DND-41 (cell line): ENCODE results near the gene OSBPL1A.

Source experiments
- ATAC-seq: fragments of 200-7000 bp; cut with Tn5 transposase; 3 replicates; pipeline ENCODE4 v1.9.1; 2021; ENCODE audit warnings: low read depth; ENCODE audit not compliant: insufficient read depth
- DNase-seq: peaks from one replicate; pipeline ENCODE4 v3.0.0-alpha.2; 2020
- H2AFZ ChIP-seq: 2 replicates; pipeline ENCODE4 v1.6.0; 2012; ENCODE audit warnings: low read depth, low read length
- H3K27ac ChIP-seq: 2 replicates; pipeline ENCODE4 v1.5.1; 2012; ENCODE audit warnings: low read length, inconsistent platforms
- H3K27me3 ChIP-seq: fragments of 200-600 bp; sonication (generic); 2 replicates; pipeline ENCODE4 v1.6.0; 2012; ENCODE audit warnings: low read length, mild to moderate bottlenecking, inconsistent platforms; ENCODE audit not compliant: insufficient read depth, poor library complexity
- H3K36me3 ChIP-seq: 2 replicates; pipeline ENCODE4 v1.5.1; 2012; ENCODE audit warnings: low read length, inconsistent platforms; ENCODE audit not compliant: insufficient read depth
- H3K4me1 ChIP-seq: 2 replicates; pipeline ENCODE4 v1.5.1; 2012; ENCODE audit warnings: mild to moderate bottlenecking, low read length; ENCODE audit not compliant: insufficient read depth
- H3K4me2 ChIP-seq: 2 replicates; pipeline ENCODE4 v1.6.0; 2012; ENCODE audit warnings: mild to moderate bottlenecking, moderate library complexity, low read length, inconsistent platforms; ENCODE audit not compliant: insufficient read depth
- H3K4me3 ChIP-seq, 2 experiments: fragments of 200-600 bp in 1 of 2; shearing (Covaris generic) in 1 of 2; 2 replicates each; pipeline ENCODE4 v1.5.1; 2012 to 2016; ENCODE audit warnings: inconsistent platforms in 2 of 2, low read length in 2 of 2, mild to moderate bottlenecking in 2 of 2, low read depth in 1 of 2, moderate library complexity in 1 of 2
- H3K79me2 ChIP-seq: 2 replicates; pipeline ENCODE4 v1.6.0; 2012; ENCODE audit warnings: low read length, inconsistent platforms; ENCODE audit not compliant: insufficient read depth
- H3K9ac ChIP-seq: 2 replicates; pipeline ENCODE4 v1.6.0; 2012; ENCODE audit warnings: low read depth, mild to moderate bottlenecking, inconsistent platforms, low read length, moderate library complexity
- H3K9me3 ChIP-seq: 2 replicates; pipeline ENCODE4 v1.5.1; 2012; ENCODE audit warnings: low read length, moderate library complexity, mild to moderate bottlenecking, inconsistent platforms; ENCODE audit not compliant: insufficient read depth, severe bottlenecking
- H4K20me1 ChIP-seq: 2 replicates; pipeline ENCODE4 v1.6.0; 2012; ENCODE audit warnings: low read length; ENCODE audit not compliant: insufficient read depth
- CTCF ChIP-seq: IDR thresholded peaks from 2 replicates; pipeline ENCODE4 v1.5.1; 2012; ENCODE audit warnings: borderline replicate concordance, low read length, moderate library complexity, mild to moderate bottlenecking; ENCODE audit not compliant: poor library complexity, severe bottlenecking; ENCODE audit errors: extremely low read depth
- EZH2 ChIP-seq: IDR thresholded peaks from 3 replicates; pipeline ENCODE4 v1.6.1; 2012; ENCODE audit warnings: borderline replicate concordance, low read depth, mild to moderate bottlenecking, moderate library complexity, low read length, inconsistent platforms; ENCODE audit not compliant: severe bottlenecking

The OSBPL1A gene

GRCh38 chr18:24176727-24177416 is 220.8 kb downstream of the OSBPL1A start:
- TF ChIP-seq CTCF (peak; percentile 73), EZH2 (no peak)
- no peak overlapping the region for H2AFZ ChIP-seq
- no peaks in the 10 kb centered on the region; the same call in 1 of the 2 replicates for H4K20me1 ChIP-seq
- H3K27ac ChIP-seq = no peak overlapping the region
- H3K4me1 ChIP-seq = no peaks in the 10 kb centered on the region
- DNase-seq (peak; percentile 57), ATAC-seq (peak; percentile 77)
- no peak overlapping the region for H3K9ac ChIP-seq
- H3K36me3 ChIP-seq = no peaks in the 10 kb centered on the region
- H3K27me3 ChIP-seq = no peaks in the 10 kb centered on the region
- no peak overlapping the region for H3K4me2 ChIP-seq
- H3K4me3 ChIP-seq = no peak overlapping the region
- H3K79me2 ChIP-seq = no peaks in the 10 kb centered on the region
- no peaks in the 10 kb centered on the region for H3K9me3 ChIP-seq

GRCh38 chr18:24173997-24174396 is 223.6 kb downstream of the OSBPL1A start:
- Histone ChIP-seq H3K27ac (no peak overlapping the region), H3K36me3 (no peaks in the 10 kb centered on the region), H3K4me1 (no peaks in the 10 kb centered on the region), H3K9me3 (no peaks in the 10 kb centered on the region), H3K79me2 (no peaks in the 10 kb centered on the region), H3K27me3 (peaks cover 2% of the 10 kb centered on the region), H3K4me3 (no peak overlapping the region), H2AFZ (no peak overlapping the region), H3K9ac (no peak overlapping the region), H4K20me1 (no peaks in the 10 kb centered on the region), H3K4me2 (no peak overlapping the region)
- TF ChIP-seq EZH2 = no peak
- no peak for TF ChIP-seq CTCF
- ATAC-seq (no peak), DNase-seq (no peak)

- Histone ChIP-seq H3K36me3 (no peaks in the 10 kb centered on the region), H3K9ac (no peak overlapping the region), H3K9me3 (no peaks in the 10 kb centered on the region), H4K20me1 (no peaks in the 10 kb centered on the region), H3K79me2 (no peaks in the 10 kb centered on the region), H3K27ac (no peak overlapping the region), H3K4me2 (no peak overlapping the region), H2AFZ (no peak overlapping the region), H3K27me3 (peaks cover 4% of the 10 kb centered on the region), H3K4me1 (no peaks in the 10 kb centered on the region), H3K4me3 (no peak overlapping the region)
- ATAC-seq (no peak), DNase-seq (no peak)
- TF ChIP-seq CTCF = no peak
- TF ChIP-seq EZH2 = no peak
Observed at GRCh38 chr18:24170360-24170759, 227.3 kb downstream of the OSBPL1A start.

- Histone ChIP-seq H3K9me3 (no peaks in the 10 kb centered on the region), H3K27me3 (peaks cover 7% of the 10 kb centered on the region), H3K4me1 (no peaks in the 10 kb centered on the region), H3K27ac (no peak overlapping the region), H3K36me3 (no peaks in the 10 kb centered on the region), H4K20me1 (no peaks in the 10 kb centered on the region), H3K4me3 (no peak overlapping the region), H3K9ac (no peak overlapping the region), H3K79me2 (no peaks in the 10 kb centered on the region), H3K4me2 (no peak overlapping the region), H2AFZ (no peak overlapping the region)
- DNase-seq = no peak
- ATAC-seq = no peak
- TF ChIP-seq CTCF = no peak
- no peak for TF ChIP-seq EZH2
Observed at GRCh38 chr18:24168496-24168895, 229.1 kb downstream of the OSBPL1A start.
